Esophagus muscularis mucosa (tissue), 4 donors: ENCODE measurements around the gene PDE8B. TPM values are rescaled to one million over a fixed set of nuclear protein-coding genes. Genes with fewer than 3 reads are reported as not detected.

ENCODE experiments used
- DNase-seq: peaks from one replicate; pipeline ENCODE4 v3.0.0-alpha.2; 2017; ENCODE audit errors: extremely low spot score
- H3K27ac ChIP-seq, 4 donors: fragments of 200-600 bp; sonication (generic); replicated peaks in 1 of 4; 1 replicate in 3 of 4; 2 replicates in 1 of 4; pipeline ENCODE4 v1.5.1; 2016 to 2019; ENCODE audit warnings: mild to moderate bottlenecking in 1 of 4
- H3K27me3 ChIP-seq, 4 donors: fragments of 200-600 bp; sonication (generic); one replicate each; pipeline versions ENCODE4 v1.5.1 to v1.6.0; 2016 to 2019
- H3K36me3 ChIP-seq, 4 donors: fragments of 200-600 bp; sonication (generic); one replicate each; pipeline ENCODE4 v1.5.1; 2016 to 2019
- H3K4me1 ChIP-seq, 4 donors: fragments of 200-600 bp; sonication (generic); one replicate each; pipeline ENCODE4 v1.5.1; 2016 to 2019
- H3K4me3 ChIP-seq, 4 donors: fragments of 200-600 bp; sonication (generic); 1 replicate in 2 of 4; 2 replicates in 2 of 4; pipeline ENCODE4 v1.5.1; 2016 to 2019; ENCODE audit warnings: mild to moderate bottlenecking in 4 of 4, moderate library complexity in 1 of 4
- H3K9me3 ChIP-seq, 4 donors: fragments of 200-600 bp; sonication (generic); 1 replicate in 3 of 4; 2 replicates in 1 of 4; pipeline ENCODE4 v1.5.1; 2016 to 2019
- EP300 ChIP-seq: sonication (generic); formaldehyde crosslinking; IDR thresholded peaks from one replicate; pipeline ENCODE4 v1.6.1; 2017; ENCODE audit warnings: antibody characterized with exemption
- POLR2A ChIP-seq: fragments of 450-650 bp; IDR thresholded peaks from one replicate; pipeline ENCODE4 v1.6.1; 2017; ENCODE audit warnings: antibody characterized with exemption, moderate library complexity, mild to moderate bottlenecking, low read depth
- POLR2AphosphoS5 ChIP-seq, 2 donors: sonication (generic); formaldehyde crosslinking; IDR thresholded peaks; one replicate each; pipeline ENCODE4 v1.6.1; 2017; ENCODE audit warnings: antibody characterized with exemption in 2 of 2
- whole genome bisulfite sequencing: methylation state at CpG from one replicate; pipeline ENCODE4 v1.1.5; 2018; 5-methylcytosine and 5-hydroxymethylcytosine counted together
- intact Hi-C: fragments of 100-400 bp; cut with DNase I; formaldehyde crosslinking; loops from one replicate; pipeline ENCODE4 v1.15.1; 2023
- total RNA-seq, 4 donors: library from RNA; depleted of rRNA; stranded (reverse); fragments of >200 nt; gene quantifications; one replicate each; pipeline versions ENCODE4 v1.1.0 to v1.2.1, GENCODE V29; 2016
- TF ChIP-seq, protein P1 (sequence below), 3 experiments: fragments of 200-600 bp in 2 of 3; fragments of 450-650 bp in 1 of 3; sonication (generic) in 2 of 3; IDR thresholded peaks; one replicate each; pipeline ENCODE4 v1.5.1; 2017 to 2019; ENCODE audit warnings: antibody characterized with exemption in 3 of 3, mild to moderate bottlenecking in 2 of 3, moderate library complexity in 1 of 3

The PDE8B gene
- total RNA-seq, 4 donors from 2014 or later: 0.83 to 7.1 (median 1.5) TPM

DNA sequence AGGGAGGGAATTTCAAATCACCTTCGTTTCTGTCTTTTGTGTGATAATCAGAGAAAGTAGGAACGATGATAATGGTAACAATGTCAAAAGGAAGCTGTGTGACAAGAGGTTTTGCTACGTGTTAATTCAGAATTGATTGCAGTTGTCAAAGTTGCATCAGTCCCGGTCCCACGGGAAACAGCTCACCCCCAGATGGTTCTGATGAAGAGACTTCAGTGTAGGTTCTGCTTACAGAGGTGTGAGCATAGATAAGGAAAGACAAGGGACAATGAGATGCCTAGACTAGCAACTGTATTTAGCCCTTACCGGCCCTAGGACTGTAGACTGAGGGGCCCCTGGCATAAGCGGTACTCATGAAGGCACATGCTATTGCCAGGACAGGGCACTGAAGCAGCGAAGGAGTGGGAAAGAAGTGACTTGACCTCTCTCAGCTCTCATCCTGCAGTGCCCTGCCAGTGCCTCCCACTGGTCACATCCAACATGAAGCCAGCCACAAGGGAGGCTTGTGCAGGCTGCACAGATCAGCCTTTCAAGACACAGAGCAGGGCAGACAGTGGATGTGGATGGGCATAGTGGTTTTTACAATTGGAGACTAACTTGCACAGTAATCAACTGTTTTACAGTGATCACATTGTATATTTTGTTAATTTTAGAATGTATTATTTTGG, 21.1 kb downstream of the PDE8B start:
- no peak overlapping the region for H3K27ac ChIP-seq
- intact Hi-C loops: no loop called here
- TF ChIP-seq EP300: no peak
- DNase-seq: no peak
- WGBS: 65% methylated on average over 8 of the region's 8 CpGs
- H3K4me3 ChIP-seq: no peak overlapping the region
- H3K27me3 ChIP-seq: no peaks in the 10 kb centered on the region
- no peaks in the 10 kb centered on the region for H3K9me3 ChIP-seq
- H3K4me1 ChIP-seq: no peaks in the 10 kb centered on the region
- H3K36me3 ChIP-seq: no peaks in the 10 kb centered on the region

GRCh38 chr5:77232574-77233358, 22.3 kb downstream of the PDE8B start:
- Histone ChIP-seq H3K4me3 (no peak overlapping the region), H3K27me3 (no peaks in the 10 kb centered on the region), H3K27ac (no peak overlapping the region), H3K36me3 (no peaks in the 10 kb centered on the region), H3K4me1 (no peaks in the 10 kb centered on the region), H3K9me3 (no peaks in the 10 kb centered on the region)
- intact Hi-C loops: no loop called here
- TF ChIP-seq POLR2A (no peak), POLR2AphosphoS5 (IDR thresholded peaks at IDR 0.05) (no peak), EP300 (no peak)
- TF ChIP-seq, protein P1, sequence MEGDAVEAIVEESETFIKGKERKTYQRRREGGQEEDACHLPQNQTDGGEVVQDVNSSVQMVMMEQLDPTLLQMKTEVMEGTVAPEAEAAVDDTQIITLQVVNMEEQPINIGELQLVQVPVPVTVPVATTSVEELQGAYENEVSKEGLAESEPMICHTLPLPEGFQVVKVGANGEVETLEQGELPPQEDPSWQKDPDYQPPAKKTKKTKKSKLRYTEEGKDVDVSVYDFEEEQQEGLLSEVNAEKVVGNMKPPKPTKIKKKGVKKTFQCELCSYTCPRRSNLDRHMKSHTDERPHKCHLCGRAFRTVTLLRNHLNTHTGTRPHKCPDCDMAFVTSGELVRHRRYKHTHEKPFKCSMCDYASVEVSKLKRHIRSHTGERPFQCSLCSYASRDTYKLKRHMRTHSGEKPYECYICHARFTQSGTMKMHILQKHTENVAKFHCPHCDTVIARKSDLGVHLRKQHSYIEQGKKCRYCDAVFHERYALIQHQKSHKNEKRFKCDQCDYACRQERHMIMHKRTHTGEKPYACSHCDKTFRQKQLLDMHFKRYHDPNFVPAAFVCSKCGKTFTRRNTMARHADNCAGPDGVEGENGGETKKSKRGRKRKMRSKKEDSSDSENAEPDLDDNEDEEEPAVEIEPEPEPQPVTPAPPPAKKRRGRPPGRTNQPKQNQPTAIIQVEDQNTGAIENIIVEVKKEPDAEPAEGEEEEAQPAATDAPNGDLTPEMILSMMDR (IDR thresholded peaks at IDR 0.05): no peak
- WGBS: 77% methylated on average over 6 of the region's 6 CpGs
- DNase-seq: no peak

GRCh38 chr5:77235846-77236721, 25.6 kb downstream of the PDE8B start:
- Histone ChIP-seq H3K27ac (no peak overlapping the region), H3K4me3 (no peak overlapping the region), H3K4me1 (no peaks in the 10 kb centered on the region), H3K36me3 (no peaks in the 10 kb centered on the region), H3K9me3 (no peaks in the 10 kb centered on the region), H3K27me3 (no peaks in the 10 kb centered on the region)
- intact Hi-C loops: no loop called here
- no peak for TF ChIP-seq POLR2A
- TF ChIP-seq EP300: no peak
- TF ChIP-seq, protein P1 (IDR thresholded peaks at IDR 0.05): no peak
- TF ChIP-seq POLR2AphosphoS5 (IDR thresholded peaks at IDR 0.05): no peak
- peak; percentile 64 for DNase-seq
- 71% methylated on average over 3 of the region's 3 CpGs for WGBS

DNA sequence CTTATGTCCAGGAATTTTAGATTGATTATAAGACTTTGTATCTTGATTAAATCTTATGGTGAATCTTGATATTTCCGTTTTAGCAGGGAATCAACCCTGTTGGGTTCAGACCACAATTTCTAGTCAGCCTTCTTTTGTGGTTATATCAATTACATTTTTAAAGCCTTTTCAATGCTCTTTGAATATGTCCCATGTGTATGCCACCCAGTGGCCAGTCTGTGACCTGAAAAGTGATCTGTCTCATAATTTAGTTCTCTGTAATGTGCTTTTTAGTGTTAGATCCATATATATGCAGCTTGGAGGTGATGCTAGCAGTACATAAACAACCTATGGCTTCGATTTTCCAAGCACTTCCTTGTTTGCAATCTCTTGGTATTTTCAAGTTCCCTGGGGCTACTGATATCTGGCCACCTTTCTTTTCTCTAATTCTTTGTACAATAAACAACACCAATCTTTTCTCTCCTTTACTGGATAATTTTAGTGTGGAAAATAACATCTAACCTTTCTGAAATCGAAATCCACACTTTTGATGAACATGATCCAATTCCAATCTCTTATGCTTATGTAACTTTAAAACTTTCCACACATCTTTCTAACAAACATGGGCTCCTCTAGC, 28.8 kb downstream of the PDE8B start:
- 69% methylated on average over 3 of the region's 3 CpGs for WGBS
- Histone ChIP-seq H3K4me1 (no peaks in the 10 kb centered on the region), H3K27me3 (no peaks in the 10 kb centered on the region), H3K9me3 (no peaks in the 10 kb centered on the region), H3K4me3 (no peak overlapping the region), H3K27ac (no peak overlapping the region), H3K36me3 (no peaks in the 10 kb centered on the region)
- intact Hi-C loops: no loop called here
- DNase-seq: no peak
- TF ChIP-seq, protein P1 (IDR thresholded peaks at IDR 0.05): no peak
- TF ChIP-seq EP300: no peak
- TF ChIP-seq POLR2A: no peak
- TF ChIP-seq POLR2AphosphoS5 (IDR thresholded peaks at IDR 0.05): no peak

DNA sequence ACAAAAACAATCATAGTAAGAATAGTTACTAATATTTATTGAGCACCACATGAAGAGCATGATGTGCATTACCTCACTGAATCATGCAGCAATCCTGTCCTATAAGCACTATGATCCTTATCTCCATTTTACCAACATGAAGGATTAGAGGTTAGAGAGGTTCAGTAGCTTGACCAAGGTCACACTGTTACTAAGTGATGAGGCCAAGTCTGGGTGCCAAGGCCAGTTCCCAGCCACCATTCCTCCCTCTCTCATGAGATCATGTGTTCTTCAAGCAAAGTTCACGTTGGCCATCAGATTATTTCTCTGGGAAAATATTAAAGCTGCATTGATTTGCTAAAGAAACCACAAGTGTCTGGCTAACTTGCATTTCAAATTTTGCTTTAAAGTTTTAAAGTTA, 31.0 kb downstream of the PDE8B start:
- 71% methylated on average over 1 of the region's 1 CpG for WGBS
- no peak overlapping the region for H3K4me3 ChIP-seq
- H3K4me1 ChIP-seq: no peaks in the 10 kb centered on the region
- no peak overlapping the region for H3K27ac ChIP-seq
- no peaks in the 10 kb centered on the region for H3K27me3 ChIP-seq
- DNase-seq: no peak
- TF ChIP-seq POLR2A: no peak
- H3K36me3 ChIP-seq: no peaks in the 10 kb centered on the region
- intact Hi-C loops: no loop called here
- no peaks in the 10 kb centered on the region for H3K9me3 ChIP-seq
